Myocyte (in vitro differentiated cells): Measurements from ENCODE around the gene NLGN2. TPM values are rescaled to one million over a fixed set of nuclear protein-coding genes. Genes with fewer than 3 reads are reported as not detected.

Experiments
- DNase-seq: peaks from one replicate; pipeline ENCODE4 v3.0.0-alpha.2; 2012; ENCODE audit warnings: low read depth
- total RNA-seq: library from RNA; depleted of rRNA; stranded (reverse); fragments of >200 nt; gene quantifications from 2 replicates; pipeline ENCODE4 v1.2.3, GENCODE V29; 2014

NLGN2 gene
- total RNA-seq, 1 donor from 2014 or later: 5.7 TPM

DNA sequence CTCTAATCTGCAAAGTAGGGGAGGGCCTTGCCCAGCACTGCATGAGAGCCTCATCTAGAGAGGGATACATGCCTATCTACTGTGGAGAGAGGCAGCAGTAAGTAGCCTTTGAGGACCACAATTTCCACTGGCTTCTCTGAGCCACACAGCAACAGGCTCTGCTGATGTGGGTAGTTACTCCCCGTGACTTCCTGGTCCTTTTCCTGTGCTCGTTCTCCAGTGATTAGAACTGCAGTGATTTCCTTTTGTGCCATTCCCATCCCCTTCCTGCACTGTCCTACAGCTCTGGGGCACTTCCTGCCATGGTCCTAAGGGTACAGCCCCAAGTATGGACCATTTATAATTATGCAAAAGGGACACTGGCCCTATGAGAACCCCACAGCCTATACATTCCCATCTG, 16.3 kb upstream of the NLGN2 start:
- no peak for DNase-seq

DNA sequence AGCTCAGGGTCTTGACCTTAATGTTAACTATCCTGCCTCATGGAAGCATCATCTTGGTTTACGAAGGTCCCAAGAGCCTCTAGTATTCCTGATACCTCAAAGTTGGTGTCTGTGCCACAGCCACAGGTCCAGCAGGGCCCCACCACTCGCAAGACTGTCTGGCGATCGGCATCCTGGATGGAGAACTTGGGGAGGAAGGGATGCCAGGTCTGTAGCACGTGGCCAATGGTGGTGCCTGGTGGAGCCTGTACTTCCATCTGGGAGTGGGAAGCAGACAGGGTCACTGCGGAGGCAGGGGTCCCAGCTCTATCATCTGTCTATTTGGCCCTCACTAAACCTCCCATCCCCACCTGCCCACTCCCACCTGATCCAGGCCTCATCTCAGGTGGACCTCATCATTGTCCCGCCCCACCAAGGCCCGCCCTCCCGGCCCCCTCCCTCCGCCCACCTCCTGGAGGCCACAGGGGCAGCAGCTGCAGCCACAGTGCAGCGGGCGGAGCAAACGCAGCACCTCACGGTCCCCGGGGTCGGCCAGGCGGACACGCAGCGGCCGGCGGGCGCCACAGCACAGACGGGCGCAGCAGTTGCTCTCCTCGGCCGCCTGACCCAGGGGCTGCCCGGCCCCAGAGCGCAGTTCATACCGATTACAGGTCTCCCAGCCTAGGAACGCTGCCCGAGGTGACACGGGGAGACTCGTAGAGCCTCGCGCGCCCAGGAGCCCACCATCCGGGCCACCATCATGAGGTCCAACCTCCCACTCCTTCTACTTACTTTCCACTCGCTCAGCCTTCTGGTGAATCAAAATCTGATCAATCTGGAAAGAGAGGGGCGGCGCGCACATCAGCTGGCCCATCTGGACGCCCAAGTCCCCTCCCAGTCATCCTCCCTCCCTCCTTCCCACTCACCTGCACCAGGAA, 14.7 kb upstream of the NLGN2 start:
- no peak for DNase-seq

DNA sequence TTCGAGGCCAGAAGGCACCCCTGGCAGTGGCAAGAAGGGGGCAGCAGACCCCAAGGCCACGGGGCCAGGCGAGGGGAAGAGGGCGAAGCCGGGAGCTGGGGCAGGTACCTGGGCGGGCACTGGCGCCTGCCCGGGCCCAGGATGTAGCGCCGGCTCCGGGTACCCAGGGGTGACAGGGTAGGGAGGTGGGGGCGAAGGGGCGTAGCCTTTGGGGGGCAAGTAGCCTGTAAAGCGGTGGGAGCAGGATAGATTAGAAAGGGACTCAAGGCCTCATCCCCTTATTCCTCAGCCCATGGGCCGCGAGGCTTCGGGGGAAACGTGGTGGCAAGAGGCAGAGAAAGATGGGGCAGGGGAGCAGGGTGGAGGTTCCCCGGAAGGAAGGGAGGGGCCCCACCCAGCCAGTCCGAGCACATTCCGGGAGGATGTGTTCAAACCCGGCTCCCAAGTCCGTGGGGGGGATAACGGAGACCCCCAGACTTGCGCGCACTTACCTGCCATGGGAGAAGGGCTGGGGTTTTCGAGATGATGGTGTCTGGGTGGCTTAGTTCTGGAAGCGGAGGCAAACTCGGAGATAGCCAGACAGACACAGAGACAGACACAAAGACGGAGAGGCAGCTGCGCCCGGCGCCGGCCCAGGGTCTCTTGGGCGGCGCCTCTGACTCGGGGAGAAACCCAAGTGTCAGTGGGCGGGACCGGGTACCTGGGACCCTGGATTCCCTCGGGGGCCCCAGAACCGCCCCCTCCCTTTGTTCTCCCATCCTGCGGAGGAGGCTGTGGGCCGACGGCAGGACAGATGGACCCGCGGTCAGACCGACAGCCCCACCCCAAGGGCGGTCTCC, 13.8 kb upstream of the NLGN2 start:
- DNase-seq: peak; percentile 51

DNA sequence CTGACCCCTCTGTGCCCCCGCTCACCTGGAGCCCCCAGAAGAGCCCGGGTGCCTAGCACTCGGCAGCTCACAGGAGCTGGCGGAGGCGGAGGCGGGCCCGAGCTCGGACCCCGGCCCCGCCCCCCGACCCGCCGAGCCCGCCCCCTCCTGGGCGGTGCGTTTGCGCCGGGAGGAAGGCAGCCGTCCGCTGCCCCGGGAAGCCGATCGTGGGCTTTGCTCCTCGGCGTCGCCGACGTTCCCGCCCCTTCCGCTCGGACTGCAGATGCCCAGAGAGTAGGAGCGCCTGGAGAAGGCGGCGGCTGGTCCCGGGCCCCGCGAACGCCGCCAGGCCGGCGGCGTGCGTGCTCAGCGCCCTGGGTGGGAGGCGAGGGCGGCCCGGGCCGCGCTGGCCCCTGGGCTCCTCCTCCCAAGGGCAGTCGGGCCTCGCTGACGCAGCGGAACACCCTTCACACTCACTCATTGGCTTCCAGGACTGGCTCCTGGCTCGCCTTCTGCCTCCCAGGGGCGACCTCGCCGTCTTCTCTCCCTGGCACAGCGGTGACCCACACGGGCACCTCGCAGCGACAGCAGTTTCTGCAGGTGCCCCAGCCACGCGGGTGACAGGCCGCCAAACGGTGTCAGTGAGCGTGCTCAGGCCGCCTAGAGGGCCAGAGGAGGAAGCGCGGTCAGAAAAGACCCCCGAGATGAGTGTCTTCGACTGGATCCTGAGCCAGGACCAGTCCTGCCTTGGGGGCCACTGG, 13.0 kb upstream of the NLGN2 start, which contains the start of gene PLSCR3:
PLSCR3 (minus strand) TSS at position 74 of the 740 bp plus-strand sequence. CDS start 415 bp downstream, outside the sequence.
- peak; percentile 82 for DNase-seq

DNA sequence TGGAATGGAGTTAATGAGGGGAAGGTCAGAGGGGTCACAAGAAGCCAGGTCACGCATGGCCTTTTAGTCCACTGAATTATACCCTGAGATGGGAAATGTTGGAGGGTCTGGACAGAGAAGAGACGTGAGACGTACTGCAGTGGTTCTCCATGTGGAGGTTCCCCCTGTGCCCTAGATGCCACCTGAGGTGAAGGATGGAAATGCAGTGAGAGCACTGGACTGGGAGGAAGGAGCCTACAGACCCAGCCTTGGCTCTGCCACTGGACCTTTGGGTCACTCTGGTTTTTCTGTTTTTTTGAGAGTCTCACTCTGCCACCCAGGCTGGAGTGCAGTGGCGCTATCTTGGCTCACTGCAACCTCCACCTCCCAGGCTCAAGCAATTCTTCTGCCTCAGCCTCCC, 11.5 kb upstream of the NLGN2 start:
- DNase-seq: no peak

DNA sequence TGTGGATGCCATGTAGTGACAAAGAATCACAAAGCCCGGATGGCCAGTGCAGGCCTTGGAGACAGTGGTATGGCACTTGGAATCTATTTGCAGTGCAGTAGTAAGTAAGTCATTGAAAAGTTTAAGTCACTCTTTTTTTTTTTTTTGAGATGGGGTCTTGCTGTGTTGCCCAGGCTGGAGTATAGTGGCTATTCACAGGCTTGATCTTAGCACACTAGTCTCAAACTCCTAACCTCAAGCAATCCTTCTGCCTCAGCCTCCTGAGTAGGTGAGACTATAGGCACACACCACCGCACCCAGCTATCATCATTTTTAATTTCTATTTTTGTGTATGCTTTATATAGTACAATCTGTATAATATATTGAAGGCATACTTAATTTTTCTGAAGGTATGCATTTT, 9.0 kb upstream of the NLGN2 start:
- DNase-seq: no peak

DNA sequence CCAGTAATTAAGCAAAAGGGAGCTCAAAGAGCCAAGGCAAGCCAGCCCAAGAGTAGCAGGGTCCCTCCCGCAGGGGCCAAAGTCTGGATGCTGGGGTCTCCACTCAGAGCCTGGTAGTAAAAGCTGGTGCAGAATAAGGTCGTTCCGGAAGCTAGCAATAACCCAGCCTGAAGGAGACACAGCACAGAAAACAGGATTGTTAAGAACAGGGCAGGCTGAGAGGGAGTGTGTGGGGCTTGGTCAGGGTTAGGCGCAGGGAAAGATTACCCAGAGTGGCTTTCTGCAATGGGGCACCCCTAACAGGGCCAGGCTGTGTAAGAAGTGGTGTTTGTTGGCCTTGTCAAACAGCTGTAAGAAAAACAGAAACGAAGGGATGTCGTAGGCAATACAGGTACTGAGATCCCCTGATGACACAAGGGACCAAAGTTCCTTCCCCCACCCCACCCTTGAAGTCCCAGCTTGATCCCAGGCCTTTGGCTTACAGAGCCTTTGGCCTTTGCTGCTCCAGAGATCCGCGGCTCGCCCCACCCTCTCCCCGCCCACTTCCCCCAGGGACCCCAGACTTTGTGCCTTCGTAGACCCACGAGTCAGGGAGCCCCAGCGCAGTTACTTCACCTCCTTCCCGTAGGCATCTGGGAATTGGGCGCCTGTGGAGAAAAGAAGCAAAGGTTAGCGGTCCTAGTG, 4.5 kb upstream of the NLGN2 start:
- DNase-seq: no peak

DNA sequence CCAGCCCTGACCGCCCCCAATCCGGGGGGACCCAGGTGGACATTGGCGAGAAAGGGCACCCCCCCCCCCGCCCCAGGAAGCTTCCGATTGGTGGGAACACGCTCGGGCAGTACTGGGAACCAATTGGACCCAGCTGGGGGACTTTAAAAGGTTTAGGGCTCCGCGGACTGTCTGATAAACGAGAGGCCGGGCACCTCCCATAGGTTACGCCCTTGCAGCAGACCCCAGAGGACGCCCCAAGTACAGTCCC, 4.0 kb upstream of the NLGN2 start:
- DNase-seq: peak; percentile 83

DNA sequence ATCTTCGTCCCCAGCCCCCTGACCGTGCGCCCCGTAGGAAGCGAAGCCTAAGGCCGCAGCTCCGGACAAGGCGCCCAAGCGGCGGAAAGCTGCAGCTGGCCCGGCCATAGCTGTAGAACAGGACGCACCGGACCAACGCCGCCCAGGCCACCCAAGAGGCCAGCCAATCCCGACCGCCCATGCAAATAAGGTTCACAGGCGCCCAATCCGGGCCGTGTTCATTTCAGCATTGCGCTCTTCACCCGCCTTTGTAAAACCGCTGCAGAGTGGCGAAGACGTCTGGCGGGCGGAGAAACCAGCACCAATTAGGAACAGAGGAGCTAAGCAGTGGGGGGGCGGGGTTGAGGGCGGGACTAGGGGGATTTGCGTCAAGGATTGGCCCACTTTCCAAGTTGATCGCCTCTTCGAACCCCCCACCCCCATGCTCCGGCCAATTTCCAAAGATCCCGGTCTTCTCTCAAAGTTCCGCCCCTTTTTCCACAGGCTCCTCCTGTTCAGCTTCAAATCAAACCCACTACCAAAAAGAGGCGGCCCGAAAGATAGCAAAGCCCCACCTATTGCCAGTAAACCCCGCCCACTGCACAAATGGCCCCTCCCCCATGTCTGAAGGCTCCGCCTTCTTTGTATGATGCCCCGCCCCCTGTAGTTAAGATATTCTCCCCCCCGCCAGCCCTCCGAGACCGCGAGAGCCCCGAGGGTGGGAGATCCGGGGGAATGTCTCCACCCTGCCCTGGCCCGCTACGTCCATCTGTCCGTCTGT, 3.5 kb upstream of the NLGN2 start, which contains the start of gene TMEM256:
TMEM256 (minus strand) TSS at position 121 of the 760 bp plus-strand sequence; CDS start at position 108, 13 bp downstream.
- DNase-seq: peak; percentile 100

DNA sequence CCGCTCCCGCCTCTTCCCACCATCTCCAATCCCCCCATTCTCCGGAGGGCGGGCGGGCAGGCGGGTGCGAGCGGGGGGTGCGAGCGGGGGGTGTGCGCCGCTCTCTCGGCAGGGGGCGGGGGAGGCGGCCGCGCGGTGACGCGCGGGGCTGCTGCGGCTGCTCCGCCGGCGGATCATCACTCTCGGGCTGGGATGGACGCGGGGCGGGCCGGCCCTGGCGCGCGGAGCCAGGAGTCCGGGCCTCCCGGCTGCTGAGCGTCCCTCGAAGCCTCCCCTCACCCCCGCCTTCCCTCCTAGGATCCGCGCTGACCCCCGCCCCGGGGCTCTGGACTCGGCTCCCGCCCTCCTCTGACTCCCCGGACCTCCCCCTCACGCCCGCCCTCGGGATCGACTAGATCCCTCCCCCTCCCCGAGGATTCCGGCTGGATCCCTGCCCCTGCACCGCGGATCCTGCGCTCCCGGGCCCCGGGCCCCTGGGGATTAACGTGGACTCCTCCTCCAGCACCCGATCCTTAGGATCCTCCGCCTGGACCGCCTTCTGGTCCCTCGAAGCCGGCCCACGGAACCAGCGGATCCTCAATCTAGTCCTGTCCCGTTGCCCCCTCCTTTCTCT, 2.8 kb upstream of the NLGN2 start:
- no peak for DNase-seq

DNA sequence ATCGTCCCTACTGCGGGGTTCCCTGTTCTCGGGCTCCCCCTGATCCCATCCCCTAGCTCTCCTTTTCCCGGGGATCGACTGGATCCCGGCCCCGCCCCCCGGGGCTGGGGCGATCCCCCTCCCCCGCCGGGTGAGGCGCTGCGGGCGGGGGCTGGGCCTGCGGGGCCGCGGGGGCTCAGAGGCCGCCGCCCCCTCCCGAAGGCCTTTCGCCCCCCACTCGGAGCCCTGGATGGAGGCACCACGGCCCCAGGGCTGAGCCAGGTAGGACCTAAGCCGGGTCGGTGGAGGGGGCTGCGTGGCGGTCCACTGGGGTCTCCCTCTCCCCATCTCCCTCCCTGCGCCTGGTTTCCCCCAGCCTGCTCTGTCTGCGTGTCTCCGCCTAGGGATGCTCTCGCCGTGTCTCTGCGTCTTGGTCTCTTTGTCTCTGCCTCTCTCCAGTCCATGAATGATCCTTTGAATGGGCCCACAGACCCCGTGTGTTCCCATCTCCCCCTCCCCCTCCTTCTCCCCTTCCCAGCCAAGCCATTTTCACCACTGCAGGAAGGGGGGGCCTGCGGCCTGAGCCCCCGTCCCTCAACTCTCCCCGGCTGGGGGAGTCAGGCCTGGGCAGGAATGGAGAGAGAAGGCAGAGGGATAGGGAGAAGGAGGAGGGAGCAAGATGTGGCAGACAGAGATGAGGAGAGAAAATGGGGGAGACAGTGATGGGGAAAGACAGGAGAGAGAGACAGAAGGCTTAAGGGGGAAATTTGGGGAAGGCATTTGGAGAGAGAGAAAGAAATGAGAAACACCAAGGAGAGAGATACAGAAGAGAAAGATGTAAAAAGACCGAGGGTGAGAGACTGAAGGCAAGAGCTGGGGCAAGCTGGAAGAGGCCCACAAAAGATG, 2.1 kb upstream of the NLGN2 start:
- DNase-seq: no peak

DNA sequence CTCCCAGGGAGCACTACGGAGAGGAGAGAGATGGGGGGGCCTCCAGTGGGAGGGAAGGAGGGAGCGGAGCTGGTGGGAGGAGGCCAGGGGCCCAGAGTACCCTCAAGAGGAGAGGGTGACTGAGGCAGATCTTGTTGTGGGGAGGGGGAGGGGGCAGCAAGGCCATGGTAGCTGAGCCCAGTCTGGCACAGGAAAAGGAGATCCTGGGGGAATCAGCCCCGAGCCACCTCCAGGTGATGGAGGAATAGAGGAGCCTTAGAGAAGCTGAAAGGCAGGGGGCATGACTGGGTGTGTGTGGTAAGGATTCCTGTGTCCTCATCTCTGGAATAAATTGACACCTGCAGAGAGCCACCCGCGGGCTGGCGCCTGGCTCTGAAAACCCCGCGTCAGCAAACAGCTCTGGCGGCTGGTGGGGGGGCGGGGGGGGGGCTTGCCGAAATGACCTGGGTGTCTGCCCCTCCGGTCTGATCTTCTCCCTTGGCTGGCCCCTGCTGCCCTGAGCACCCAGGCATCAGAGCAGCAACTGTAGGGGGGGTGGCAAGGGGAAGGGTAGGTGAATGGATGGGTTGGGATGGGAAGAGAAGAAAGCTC, 1.3 kb upstream of the NLGN2 start:
- no peak for DNase-seq

DNA sequence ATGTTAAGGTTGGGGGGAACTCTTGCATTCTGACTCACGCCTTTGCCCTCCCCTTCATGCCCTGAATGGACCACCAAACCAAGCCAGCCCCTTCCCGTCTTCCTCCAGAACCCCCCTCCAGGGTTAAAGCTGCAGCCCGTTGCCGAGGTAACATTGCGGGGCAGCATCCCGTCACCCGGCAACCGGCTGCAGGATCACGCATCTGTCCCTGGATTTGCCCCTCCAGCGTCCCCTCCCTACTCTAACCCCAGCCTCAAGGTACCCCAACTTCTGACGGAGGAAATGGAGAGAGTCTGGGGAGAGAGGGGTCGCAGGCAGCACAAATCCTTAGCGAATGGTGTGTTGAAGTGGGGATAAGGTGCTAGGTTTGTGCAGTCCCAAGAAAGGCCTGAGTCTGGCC, 563 bp upstream of the NLGN2 start:
- DNase-seq: no peak

DNA sequence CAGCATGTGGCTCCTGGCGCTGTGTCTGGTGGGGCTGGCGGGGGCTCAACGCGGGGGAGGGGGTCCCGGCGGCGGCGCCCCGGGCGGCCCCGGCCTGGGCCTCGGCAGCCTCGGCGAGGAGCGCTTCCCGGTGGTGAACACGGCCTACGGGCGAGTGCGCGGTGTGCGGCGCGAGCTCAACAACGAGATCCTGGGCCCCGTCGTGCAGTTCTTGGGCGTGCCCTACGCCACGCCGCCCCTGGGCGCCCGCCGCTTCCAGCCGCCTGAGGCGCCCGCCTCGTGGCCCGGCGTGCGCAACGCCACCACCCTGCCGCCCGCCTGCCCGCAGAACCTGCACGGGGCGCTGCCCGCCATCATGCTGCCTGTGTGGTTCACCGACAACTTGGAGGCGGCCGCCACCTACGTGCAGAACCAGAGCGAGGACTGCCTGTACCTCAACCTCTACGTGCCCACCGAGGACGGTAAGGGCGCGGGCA, 645 bp downstream of the NLGN2 start:
- DNase-seq: no peak

DNA sequence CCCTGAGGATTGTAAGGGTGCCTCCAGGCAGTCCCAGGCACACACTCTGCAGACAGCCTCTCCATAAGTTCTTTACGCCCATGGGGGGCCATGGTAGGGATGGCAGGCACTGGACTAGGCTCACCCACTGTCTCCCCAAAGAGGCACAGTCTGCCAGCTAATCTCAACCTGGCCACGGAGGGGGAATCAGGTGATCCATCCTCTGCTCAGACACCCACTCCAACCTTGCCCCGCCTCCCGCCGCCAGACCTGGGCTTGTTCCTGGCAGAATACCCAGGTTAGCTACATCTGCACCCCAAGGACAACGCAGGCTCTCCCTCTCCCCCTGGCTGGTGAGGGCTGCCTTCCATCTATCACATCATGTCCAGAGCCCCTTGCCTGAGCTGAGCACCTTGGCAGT, 1.2 kb downstream of the NLGN2 start:
- no peak for DNase-seq

DNA sequence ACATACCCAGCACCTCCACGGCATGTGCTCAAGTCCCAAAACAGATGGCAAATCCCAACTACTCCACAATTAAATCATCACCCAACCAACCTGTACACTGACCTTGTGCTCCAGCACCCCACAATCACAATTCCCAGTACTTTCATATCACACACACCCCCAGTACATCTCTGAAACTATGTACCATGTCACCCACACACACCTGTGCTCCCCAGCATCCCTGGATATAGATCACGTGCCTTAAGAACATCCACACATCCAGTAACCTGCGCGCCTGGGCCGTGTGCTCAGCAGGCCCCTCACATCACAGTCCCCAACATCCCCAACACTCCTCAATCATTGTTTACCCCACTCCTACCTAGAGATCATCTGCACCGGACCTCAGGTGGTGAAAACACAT, 2.1 kb downstream of the NLGN2 start:
- DNase-seq: no peak

DNA sequence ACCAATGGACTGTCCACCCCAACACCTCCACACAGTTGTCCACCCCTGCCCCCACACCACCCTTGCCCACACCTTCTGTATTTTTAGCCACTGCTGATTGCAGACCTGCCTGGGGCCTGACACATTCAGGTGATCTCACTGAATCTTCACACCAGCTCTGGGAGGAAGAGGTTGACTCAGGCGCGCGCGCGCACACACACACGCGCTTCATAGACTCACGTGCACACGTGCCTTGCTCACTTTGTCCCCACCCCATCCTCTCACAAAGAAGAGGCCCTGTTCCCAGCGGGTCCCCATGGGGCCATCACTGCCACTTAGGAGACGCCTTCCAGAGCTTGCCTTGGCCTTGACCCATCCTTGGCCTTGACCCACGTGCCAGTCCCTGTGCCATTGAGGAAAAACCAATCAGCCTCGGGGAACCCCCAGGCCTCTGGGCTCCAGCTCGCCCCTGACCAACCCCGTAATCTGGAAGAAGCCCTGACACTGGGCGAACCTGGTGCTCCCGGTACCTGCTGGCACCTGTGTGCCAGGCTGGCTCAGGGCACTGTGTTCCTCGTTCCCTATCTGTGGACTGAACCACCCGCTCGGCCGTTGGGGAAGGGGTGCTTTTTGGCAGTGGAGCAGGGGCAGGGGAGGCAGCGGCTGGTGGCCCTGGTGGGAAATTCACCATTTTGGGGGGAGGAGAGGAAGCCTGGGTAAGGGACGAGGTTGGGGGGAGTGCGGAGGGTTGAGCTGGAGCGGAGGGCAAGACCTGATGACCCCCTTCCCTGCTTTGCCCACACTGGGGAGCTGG, 3.2 kb downstream of the NLGN2 start:
- DNase-seq: no peak

DNA sequence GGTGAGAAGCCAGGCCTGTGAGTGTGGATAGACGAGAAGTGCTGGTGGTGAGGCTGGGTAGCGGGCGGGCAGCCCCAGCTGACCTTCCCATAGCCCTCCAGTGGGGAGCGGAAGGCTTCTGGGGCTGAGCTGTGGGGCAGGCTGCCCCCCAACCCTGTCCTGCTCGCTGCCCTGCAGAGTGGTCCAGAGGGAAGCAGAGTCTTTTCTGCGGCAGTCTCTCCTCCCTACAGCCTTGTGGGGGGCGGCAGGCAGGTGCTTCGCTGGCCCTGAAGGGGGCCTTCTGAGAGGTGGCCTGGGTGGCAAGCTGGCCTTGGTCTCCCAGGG, 3.7 kb downstream of the NLGN2 start:
- DNase-seq: no peak
